ENCODE results near the gene CNOT3. TPM values are rescaled to one million over a fixed set of nuclear protein-coding genes. Genes with fewer than 3 reads are reported as not detected.

Gene CNOT3
- total and polyA plus RNA-seq, 7 donors: 14.1 to 28.4 (median 19.4) TPM

DNA sequence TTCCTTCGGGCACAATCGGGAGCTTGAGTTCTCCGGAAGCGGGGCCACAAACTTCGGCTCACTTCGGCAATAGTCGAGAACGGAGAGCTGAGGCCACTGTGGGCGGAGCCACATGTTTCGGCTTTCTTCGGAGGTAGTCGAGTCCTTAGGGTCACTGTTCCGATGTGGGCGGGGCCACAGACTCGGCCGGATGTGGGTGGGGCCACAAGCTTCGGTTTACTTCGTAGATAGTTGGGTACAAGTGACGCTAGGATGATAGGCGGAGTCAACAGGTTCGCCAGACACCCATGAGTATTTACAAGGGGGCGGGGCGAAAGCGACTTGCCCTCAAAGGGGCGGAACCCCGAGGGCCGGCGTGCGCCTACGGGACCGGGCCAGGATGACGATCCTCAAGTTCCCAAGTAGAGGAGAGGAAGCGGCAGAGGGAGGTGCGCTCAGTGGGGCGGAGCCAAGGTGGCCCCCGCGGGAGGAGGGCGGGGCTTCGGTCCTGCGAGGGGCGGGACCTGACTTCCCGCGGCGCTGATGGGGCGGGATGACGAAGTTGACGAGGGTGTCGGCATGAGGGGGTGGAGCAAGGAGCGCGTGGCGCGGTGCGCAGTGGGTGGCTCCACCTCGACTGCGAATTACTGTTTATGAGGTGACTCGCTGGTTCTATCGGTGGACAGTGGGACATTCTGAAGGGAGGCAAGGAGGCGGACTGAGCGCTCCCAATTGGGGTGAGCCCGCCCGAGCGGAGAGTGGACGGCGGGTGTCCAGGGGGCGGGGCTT lies 52.4 kb downstream of the CNOT3 start:
- DNase-seq: peak; percentile 100
- Histone ChIP-seq H3K27me3 (ENCODE audit: insufficient read depth in 3 of 3, low read length in 2 of 3) (no peaks in the 10 kb centered on the region), H3K27ac (peak overlapping the region; percentile 99), H3K36me3 (ENCODE audit: insufficient read depth in 1 of 2, low read depth in 1 of 2) (peaks cover 6 to 38% of the 10 kb centered on the region in 2 donors), H3K4me3 (peak overlapping the region; percentile 75), H3K4me1 (peaks cover 17% of the 10 kb centered on the region), H3K9me3 (no peaks in the 10 kb centered on the region)
- peak; percentile 76 to 81 (median 79) for ATAC-seq
- WGBS, 3 donors: 0 to 1% (median 1%) methylated on average over 63 to 65 of the region's 65 CpGs
- intact Hi-C loops (cut with DNase I): loop anchor here in 1 of 2 donors (5.0 kb wide), 1 partner anchor 668 kb away; no protein-coding TSS in a partner anchor
- TF ChIP-seq, protein P1, sequence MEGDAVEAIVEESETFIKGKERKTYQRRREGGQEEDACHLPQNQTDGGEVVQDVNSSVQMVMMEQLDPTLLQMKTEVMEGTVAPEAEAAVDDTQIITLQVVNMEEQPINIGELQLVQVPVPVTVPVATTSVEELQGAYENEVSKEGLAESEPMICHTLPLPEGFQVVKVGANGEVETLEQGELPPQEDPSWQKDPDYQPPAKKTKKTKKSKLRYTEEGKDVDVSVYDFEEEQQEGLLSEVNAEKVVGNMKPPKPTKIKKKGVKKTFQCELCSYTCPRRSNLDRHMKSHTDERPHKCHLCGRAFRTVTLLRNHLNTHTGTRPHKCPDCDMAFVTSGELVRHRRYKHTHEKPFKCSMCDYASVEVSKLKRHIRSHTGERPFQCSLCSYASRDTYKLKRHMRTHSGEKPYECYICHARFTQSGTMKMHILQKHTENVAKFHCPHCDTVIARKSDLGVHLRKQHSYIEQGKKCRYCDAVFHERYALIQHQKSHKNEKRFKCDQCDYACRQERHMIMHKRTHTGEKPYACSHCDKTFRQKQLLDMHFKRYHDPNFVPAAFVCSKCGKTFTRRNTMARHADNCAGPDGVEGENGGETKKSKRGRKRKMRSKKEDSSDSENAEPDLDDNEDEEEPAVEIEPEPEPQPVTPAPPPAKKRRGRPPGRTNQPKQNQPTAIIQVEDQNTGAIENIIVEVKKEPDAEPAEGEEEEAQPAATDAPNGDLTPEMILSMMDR (IDR thresholded peaks at IDR 0.05): no peak

DNA sequence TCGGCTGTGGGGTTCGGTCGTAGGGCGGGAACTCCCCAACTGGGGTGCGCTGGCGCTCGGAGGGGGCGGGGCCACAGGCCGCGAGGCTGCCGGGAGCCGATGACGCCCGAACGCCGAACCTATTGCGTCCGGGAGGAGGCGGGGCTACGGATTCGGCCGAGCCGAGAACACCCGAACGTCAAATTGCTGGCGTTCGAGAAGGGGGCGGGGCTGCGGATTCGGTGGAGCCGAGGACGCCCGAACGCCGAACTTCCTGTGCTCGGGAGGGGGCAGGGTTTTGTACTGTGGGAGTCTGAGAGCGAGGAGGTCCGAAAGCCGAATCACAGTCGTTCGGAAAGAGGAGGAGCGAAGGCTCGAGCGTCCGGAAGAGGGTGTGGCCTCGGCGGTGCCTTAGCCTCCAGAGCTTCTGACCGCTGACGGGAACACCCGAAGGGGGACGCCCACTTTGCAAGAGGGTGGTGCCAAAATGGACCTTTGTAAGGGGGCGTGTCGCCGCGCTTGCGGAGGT lies 53.0 kb downstream of the CNOT3 start:
- DNase-seq (peak; percentile 99 to 100), ATAC-seq (peak; percentile 74 to 81 (median 75))
- intact Hi-C loops (cut with DNase I): loop anchor here in 1 of 2 donors (1.0 kb wide), 1 partner anchor 10 kb away; the partner anchor contains the start of gene RPS9
- WGBS, 3 donors: 0 to 1% (median 0%) methylated on average over 56 of the region's 56 CpGs
- Histone ChIP-seq H3K27ac (peak overlapping the region; percentile 99), H3K4me3 (peak overlapping the region; percentile 75), H3K27me3 (ENCODE audit: insufficient read depth in 3 of 3, low read length in 2 of 3) (no peaks in the 10 kb centered on the region), H3K4me1 (peaks cover 17% of the 10 kb centered on the region), H3K9me3 (no peaks in the 10 kb centered on the region), H3K36me3 (ENCODE audit: insufficient read depth in 1 of 2, low read depth in 1 of 2) (peaks cover 6 to 44% of the 10 kb centered on the region in 2 donors)
- TF ChIP-seq, protein P1 (IDR thresholded peaks at IDR 0.05): no peak

DNA sequence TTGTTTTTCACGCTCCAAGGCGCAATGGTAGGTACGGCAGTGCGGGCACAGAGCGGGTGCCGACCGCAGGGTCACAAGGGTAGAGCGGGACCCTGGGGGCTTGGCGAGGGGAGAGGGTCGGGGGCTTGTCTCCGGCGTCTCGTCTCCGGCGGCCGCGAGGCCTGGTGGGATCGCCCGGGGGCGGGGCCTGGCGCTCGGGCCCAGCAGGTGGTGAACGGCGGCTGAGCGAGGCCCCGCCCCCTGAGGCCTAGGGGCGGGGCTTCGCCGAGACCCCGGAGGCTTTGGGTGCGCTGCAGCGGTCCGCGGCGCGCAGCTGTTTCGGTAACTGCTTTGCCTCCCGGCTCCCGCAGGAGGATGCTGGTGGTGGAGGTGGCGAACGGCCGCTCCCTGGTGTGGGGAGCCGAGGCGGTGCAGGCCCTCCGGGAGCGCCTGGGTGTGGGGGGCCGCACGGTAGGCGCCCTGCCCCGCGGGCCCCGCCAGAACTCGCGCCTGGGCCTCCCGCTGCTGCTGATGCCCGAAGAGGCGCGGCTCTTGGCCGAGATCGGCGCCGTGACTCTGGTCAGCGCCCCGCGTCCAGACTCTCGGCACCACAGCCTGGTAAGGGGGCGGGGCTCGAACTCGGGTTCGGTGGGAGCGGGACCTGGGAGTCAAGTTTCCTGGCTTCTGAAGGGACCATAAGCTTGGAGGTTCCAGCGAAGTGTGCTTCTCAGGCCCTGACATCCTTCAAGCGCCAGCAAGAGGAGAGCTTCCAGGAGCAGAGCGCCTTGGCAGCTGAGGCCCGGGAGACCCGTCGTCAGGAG lies 53.6 kb downstream of the CNOT3 start, which contains the start of gene TSEN34:
Gene TSEN34, plus strand, starts transcription at position 298 of the 800 bp plus-strand sequence. Its CDS starts 57 bp downstream, at position 355.
- Histone ChIP-seq H3K27me3 (ENCODE audit: insufficient read depth in 3 of 3, low read length in 2 of 3) (no peaks in the 10 kb centered on the region), H3K4me3 (peak within 1 kb of the TSS; percentile 75), H3K27ac (peak within 1 kb of the TSS; percentile 99), H3K4me1 (peaks cover 17% of the 10 kb centered on the region), H3K36me3 (ENCODE audit: insufficient read depth in 1 of 2, low read depth in 1 of 2) (peaks cover 6 to 46% of the 10 kb centered on the region in 2 donors), H3K9me3 (no peaks in the 10 kb centered on the region)
- 1 to 3% (median 1%) methylated on average over 36 to 77 of the region's 77 CpGs for WGBS, 3 donors
- TF ChIP-seq, protein P1 (IDR thresholded peaks at IDR 0.05): no peak
- intact Hi-C loops (cut with DNase I): loop anchor here in 1 of 2 donors (1.0 kb wide), 1 partner anchor 9 kb away; the partner anchor contains the start of gene RPS9
- ATAC-seq (peak; percentile 28 to 54 (median 45)), DNase-seq (peak in 1 of 2 donors; percentile 86)

DNA sequence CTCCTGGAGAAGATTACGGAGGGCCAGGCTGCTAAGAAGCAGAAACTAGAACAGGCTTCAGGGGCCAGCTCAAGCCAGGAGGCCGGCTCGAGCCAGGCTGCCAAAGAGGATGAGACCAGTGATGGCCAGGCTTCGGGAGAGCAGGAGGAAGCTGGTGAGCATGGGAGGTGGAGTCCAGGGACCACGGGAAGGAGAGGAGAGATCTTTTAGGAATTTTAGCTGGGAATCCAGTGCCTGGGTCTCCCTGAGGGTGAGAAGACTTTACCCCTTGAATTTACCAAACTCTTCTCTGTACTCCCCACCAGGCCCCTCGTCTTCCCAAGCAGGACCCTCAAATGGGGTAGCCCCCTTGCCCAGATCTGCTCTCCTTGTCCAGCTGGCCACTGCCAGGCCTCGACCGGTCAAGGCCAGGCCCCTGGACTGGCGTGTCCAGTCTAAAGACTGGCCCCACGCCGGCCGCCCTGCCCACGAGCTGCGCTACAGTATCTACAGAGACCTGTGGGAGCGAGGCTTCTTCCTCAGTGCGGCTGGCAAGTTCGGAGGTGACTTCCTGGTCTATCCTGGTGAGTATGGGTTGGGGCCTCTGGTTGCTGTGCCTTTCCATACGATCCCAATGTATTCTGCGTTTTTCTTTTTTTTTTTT lies 54.4 kb downstream of the CNOT3 start:
- H3K36me3 ChIP-seq (ENCODE audit: insufficient read depth in 1 of 2, low read depth in 1 of 2): peaks cover 6 to 43% of the 10 kb centered on the region in 2 donors
- H3K9me3 ChIP-seq: no peaks in the 10 kb centered on the region
- peaks cover 17% of the 10 kb centered on the region for H3K4me1 ChIP-seq
- H3K4me3 ChIP-seq: peak overlapping the region; percentile 75
- ATAC-seq: no peak
- DNase-seq: peak in 1 of 2 donors; percentile 18
- intact Hi-C loops (cut with DNase I): loop anchor here in 1 of 2 donors (1.0 kb wide), 1 partner anchor 8 kb away; the partner anchor contains the start of gene RPS9
- TF ChIP-seq, protein P1 (IDR thresholded peaks at IDR 0.05): no peak
- peak overlapping the region; percentile 99 for H3K27ac ChIP-seq
- WGBS, 3 donors: 62 to 65% (median 63%) methylated on average over 18 to 19 of the region's 19 CpGs
- H3K27me3 ChIP-seq (ENCODE audit: insufficient read depth in 3 of 3, low read length in 2 of 3): no peaks in the 10 kb centered on the region
